Measurements from ENCODE around the gene FPR2.

DNA sequence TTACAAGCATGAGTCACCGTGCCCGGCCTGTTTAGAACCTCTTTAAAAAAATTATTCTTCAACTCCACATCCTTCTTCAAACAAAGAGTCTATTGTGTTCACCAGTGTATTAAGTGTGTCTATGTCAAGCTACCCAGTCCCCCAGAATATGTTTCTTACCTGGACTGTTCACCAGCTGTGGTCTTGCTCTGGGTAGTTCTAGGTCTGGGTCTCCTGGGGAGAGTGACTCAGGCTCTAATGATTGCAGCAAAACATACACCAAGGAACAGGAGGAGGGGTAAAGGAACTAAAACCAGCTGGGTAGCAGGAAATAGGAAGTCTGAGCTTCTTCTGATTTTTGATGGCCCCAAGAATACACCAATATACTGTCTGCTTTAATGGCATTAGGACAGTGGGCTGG, 9.3 kb upstream of the FPR2 start, which contains the start of gene FPR1:
- TF ChIP-seq CTCF (IDR thresholded peaks at IDR 0.05): no peak
- no peak for TF ChIP-seq ZFX (IDR thresholded peaks at IDR 0.05; ENCODE audit: borderline replicate concordance)
